Fibroblast of pulmonary artery (primary cell): ENCODE data around the gene HEXD.

Experiments
- DNase-seq: peaks from one replicate; pipeline ENCODE4 v3.0.0-alpha.2; 2010; ENCODE audit warnings: low read depth
- H3K4me3 ChIP-seq: replicated peaks from 2 replicates; pipeline ENCODE4 v1.5.1; 2011; ENCODE audit warnings: low read depth, mild to moderate bottlenecking, control low read depth, low read length, moderate library complexity
- CTCF ChIP-seq: IDR thresholded peaks from 2 replicates; pipeline ENCODE4 v1.5.1; 2011; ENCODE audit warnings: mild to moderate bottlenecking, control low read depth, low read length, inconsistent platforms; ENCODE audit errors: missing control alignments

Gene HEXD

GRCh38 chr17:82444284-82444893, 26.2 kb downstream of the HEXD start:
- H3K4me3 ChIP-seq, result no peak overlapping the region
- TF ChIP-seq CTCF, result no peak
- DNase-seq, result no peak

DNA sequence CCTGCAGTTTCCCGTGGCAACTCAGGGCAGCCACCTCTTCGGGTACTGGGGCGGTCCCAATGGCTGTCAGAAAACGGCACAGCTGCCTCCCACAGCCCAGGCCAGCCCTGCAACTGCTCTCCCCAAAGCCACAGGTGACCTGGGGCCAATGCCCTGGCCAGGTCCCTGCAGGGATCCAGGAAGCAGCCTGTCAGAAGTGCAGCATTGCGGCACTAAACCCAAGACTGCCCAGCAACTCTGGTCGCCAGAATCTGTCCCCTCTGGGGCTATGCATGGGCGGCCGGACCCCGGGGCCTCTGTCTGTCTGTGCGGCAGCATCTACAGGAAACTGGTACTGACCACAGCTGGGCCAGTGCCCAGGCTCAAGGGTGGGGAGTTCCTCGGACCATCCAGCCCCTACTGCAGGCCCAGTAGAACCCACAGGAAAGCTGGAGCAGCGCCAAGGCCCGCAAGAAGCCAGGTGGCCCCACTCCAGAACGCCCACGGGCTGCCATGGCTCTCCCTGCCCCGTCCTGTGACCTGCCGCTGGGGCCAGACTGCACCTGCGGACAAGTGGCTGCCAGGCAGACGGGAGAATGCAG, 26.9 kb downstream of the HEXD start:
- peak; percentile 12 for DNase-seq
- H3K4me3 ChIP-seq, result no peak overlapping the region
- TF ChIP-seq CTCF, result no peak

- no peak for DNase-seq
- no peak overlapping the region for H3K4me3 ChIP-seq
- TF ChIP-seq CTCF, result no peak
Measured at GRCh38 chr17:82445542-82445941, 27.4 kb downstream of the HEXD start.

GRCh38 chr17:82446124-82446523, 28.0 kb downstream of the HEXD start:
- no peak overlapping the region for H3K4me3 ChIP-seq
- TF ChIP-seq CTCF, result no peak
- DNase-seq, result no peak

DNA sequence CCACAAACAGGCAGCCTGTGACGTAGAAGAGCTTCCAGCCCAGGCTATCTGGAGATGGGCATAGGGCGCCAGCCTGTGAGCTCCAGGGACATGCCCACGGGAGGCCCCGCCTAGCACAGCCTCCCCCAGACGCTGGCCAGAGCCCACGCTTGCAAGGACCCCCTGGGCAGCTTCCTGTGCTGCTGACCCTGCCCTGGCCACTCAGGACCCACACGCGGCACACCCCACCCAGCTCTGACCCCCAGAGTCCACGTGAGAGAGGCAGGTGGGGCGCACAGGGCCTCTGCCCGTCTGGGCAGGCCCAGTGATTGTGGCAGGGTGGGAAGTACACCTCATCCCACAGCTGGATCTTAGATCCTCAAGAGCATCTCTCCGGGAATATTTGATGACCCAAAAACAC, 28.5 kb downstream of the HEXD start:
- DNase-seq, result no peak
- H3K4me3 ChIP-seq, result no peak overlapping the region

DNA sequence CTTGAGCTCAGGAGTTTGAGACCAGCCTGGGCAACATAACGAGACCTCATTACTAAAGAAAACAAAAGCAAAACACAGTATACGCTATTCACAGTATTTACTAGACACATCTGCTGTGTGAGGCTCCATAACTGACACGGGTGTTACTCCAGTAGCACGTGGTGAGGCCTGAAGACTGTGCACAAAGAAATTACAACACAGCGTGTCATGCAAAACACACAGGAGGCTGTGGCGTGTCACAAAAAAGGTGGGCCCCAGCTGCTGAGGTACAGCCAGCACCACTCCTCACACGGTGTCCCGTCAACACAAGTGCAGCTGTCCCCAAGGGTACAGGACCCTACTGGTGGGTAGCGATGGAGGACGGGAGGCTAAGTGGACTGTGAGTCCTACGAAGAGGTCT, 29.7 kb downstream of the HEXD start:
- TF ChIP-seq CTCF, result no peak
- DNase-seq, result no peak

More for the DNA sequence above, 28.5 kb downstream of the HEXD start:
- no peak for TF ChIP-seq CTCF

More for the DNA sequence above, 29.7 kb downstream of the HEXD start:
- no peak overlapping the region for H3K4me3 ChIP-seq
